HG03139 (cell line): Measurements from ENCODE around the gene CCDC110.

Experiments
- ATAC-seq: cut with Tn5 transposase; IDR thresholded peaks from one replicate; pipeline ENCODE4 v1.9.1; 2021; ENCODE audit not compliant: unreplicated experiment

CCDC110 gene

GRCh38 chr4:185424905-185425646 lies 46.5 kb downstream of the CCDC110 start:
- ATAC-seq: peak; percentile 3

DNA sequence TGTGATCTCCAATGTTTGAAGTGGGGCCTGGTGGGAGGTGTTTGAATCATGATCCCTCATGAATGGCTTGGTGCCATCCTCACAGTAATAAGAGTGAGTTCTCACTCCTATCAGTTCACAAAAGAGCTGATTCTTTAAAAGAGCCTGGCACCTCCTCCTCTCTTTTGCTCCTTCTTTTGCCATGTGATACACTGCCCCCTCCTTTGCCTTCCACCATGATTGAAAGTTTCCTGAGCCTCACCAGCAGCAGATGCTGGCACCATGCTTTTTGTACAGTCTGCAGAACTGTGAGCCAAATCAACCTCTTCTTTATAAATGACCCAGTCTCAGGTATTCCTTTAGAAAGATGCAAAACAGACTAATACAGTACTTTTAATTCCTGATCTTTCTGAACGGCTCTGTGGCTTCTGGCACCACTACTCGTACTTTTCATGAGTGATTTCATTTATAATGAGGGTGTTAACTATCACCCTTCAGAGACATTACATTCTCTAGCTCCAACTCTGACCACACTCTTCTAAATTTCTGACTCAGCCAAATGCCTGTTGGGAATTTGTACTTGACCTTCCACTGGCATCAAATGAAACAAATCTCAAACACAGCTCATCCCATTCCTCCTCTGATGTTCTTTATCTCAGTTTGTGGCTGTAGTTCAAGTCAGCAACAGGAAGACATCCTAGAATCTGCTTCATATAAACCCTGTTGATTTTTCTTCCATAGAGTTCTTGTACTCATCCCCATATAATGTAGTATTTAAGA lies 50.0 kb downstream of the CCDC110 start:
- ATAC-seq: no peak

DNA sequence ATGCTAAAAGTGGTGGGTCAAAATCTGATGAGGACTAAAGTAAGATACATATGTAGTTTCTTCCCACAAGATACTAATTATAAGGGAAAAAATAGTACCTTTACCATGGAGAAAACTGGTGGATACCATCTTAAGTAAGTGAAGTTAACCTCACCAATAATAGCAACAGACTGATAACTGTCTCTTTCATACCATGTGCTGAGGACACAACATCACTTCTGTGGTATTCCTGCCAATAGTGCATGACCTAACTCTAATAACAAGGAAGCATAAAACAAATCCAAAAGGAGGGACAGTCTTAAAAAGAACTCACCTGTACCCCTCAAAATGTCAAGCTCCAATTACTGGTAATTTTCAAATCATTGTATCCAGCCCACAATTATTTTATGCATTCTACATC lies 54.6 kb downstream of the CCDC110 start:
- no peak for ATAC-seq

GRCh38 chr4:185412412-185412811 lies 59.1 kb downstream of the CCDC110 start:
- ATAC-seq: no peak

DNA sequence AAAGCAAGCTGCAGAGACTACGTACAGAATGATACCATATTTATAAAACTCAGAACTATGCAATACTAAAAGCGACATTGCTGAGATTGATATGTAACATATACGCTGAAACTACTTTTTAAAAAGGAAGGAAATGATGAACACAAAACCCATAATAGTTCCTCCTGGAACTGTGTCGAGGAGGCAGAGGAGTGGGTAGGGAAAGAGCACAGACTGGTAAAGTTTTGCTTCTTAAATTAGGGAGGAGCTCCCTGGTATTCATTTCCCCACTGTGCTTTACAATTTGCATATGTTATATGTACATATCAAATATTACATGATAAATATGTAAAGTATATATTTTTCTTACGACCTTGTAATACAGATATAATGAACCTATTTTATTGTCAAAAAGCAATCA lies 59.7 kb downstream of the CCDC110 start:
- ATAC-seq: no peak

- no peak for ATAC-seq
Measured at GRCh38 chr4:185408432-185408831, 63.1 kb downstream of the CCDC110 start.

DNA sequence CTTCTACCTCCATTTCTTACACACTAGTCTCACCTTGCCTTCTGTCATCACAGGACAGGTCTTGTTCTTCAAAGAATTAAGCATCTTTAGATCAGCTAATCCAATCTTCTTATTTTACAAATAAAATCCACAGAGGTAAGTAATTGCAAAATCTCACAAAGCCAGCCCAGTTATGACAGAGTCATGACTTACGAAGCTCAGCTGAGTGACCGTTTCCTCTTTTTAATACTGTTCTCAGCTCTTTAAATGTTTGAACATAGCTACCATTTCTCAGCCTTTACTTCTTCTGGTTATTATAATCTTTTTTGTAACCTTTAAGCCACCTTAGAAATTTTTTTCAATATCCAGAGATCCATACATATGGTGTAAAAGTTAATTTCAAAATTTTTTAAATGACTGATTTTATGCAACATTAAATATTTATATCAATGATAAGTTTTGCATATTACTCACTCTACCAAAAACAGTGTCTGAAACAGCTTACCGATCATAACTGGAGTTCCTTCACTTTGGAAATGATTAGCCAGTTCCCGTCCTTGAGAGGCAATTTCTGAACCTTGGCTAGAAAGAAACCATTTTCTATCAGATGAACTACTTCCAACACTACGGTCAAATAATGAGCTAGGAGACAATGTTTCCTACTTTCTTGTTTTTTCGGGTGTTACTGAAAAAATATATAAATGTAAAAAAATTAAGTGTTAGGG lies 66.1 kb downstream of the CCDC110 start:
- peak; percentile 64 for ATAC-seq

DNA sequence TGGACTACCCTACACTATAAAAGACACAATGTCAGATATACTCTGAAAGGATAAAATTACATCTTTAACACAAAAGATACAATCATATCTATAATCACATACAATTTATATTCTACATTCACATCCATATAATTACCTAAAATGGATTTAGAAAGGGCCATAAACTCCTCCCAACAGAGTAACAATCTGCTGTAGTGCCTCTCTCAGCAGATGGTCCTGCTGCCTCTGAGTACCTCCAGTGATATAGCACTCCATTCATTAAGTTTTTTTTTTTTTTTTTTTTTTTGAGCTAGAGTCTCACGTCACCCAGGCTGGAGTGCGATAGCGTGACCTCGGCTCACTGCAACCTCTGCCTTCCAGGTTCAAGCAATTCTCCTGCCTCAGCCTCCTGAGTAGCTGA lies 67.5 kb downstream of the CCDC110 start:
- ATAC-seq: no peak

- no peak for ATAC-seq
Measured at GRCh38 chr4:185399466-185399865, 72.1 kb downstream of the CCDC110 start.

DNA sequence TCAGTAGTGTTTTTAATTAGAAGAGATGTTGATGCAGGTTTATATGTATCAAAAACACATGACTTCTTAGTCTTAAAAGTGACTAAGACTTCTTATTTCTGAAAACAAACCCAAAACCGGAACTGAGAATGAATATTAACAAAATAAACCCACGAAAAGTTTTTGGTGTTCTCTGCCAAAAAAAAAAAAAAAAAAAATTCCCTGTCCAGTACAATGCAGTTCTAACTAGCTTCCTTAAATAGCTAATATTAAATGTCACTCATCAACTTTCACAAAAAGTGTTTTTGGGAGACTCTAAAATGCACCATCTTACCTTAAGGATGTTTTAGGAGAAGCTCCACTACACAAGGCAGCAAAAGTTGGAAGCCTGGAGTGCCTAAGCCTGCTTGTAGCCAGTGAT lies 72.9 kb downstream of the CCDC110 start:
- no peak for ATAC-seq

GRCh38 chr4:185396724-185397385 lies 74.7 kb downstream of the CCDC110 start, which contains the start of gene ANKRD37:
TSS of gene ANKRD37 (plus strand) at chr4:185396841. CDS start at chr4:185396924, 83 bp downstream.
- no peak for ATAC-seq

- ATAC-seq: peak; percentile 81
Measured at GRCh38 chr4:185395956-185396723, 75.4 kb downstream of the CCDC110 start.

- ATAC-seq: no peak
Measured at GRCh38 chr4:185395238-185395955, 76.1 kb downstream of the CCDC110 start, which contains the start of gene LRP2BP. TSS of gene LRP2BP (minus strand) at chr4:185395924. CDS start at chr4:185378186, 17,738 bp downstream.
